ENCODE measurements around the gene FLT4.

The FLT4 gene

GRCh38 chr5:180605554-180606214, 43.7 kb downstream of the FLT4 start:
- no peak overlapping the region for H3K27ac ChIP-seq (ENCODE audit: low read depth, low read length, poor library complexity, severe bottlenecking)
- no peak overlapping the region for H3K9ac ChIP-seq (ENCODE audit: low read length)
- H3K79me2 ChIP-seq (ENCODE audit: insufficient read depth, low read length), result no peaks in the 10 kb centered on the region
- H3K9me2 ChIP-seq (ENCODE audit: low read depth, low read length), result no peaks in the 10 kb centered on the region
- TF ChIP-seq, protein P1, sequence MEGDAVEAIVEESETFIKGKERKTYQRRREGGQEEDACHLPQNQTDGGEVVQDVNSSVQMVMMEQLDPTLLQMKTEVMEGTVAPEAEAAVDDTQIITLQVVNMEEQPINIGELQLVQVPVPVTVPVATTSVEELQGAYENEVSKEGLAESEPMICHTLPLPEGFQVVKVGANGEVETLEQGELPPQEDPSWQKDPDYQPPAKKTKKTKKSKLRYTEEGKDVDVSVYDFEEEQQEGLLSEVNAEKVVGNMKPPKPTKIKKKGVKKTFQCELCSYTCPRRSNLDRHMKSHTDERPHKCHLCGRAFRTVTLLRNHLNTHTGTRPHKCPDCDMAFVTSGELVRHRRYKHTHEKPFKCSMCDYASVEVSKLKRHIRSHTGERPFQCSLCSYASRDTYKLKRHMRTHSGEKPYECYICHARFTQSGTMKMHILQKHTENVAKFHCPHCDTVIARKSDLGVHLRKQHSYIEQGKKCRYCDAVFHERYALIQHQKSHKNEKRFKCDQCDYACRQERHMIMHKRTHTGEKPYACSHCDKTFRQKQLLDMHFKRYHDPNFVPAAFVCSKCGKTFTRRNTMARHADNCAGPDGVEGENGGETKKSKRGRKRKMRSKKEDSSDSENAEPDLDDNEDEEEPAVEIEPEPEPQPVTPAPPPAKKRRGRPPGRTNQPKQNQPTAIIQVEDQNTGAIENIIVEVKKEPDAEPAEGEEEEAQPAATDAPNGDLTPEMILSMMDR (IDR thresholded peaks at IDR 0.05; ENCODE audit: low read length), result peak; percentile 81
- TF ChIP-seq EZH2 (IDR thresholded peaks at IDR 0.05; ENCODE audit: borderline replicate concordance, low read length), result no peak
- no peak overlapping the region for H3K4me3 ChIP-seq (ENCODE audit: low read depth, low read length, poor library complexity, severe bottlenecking)
- no peaks in the 10 kb centered on the region for H3K9me3 ChIP-seq (ENCODE audit: low read length)
- H2AFZ ChIP-seq (ENCODE audit: low read length), result no peak overlapping the region
- no peaks in the 10 kb centered on the region for H3K27me3 ChIP-seq (ENCODE audit: insufficient read depth, low read length)
- H3K36me3 ChIP-seq (ENCODE audit: insufficient read depth, low read length), result no peaks in the 10 kb centered on the region
- no peaks in the 10 kb centered on the region for H3K4me1 ChIP-seq (ENCODE audit: insufficient read depth, low read length, severe bottlenecking)
- no peaks in the 10 kb centered on the region for H3F3A ChIP-seq (ENCODE audit: insufficient read depth, low read length)
- no peaks in the 10 kb centered on the region for H4K20me1 ChIP-seq (ENCODE audit: insufficient read depth, low read length)
- no peak overlapping the region for H3K4me2 ChIP-seq (ENCODE audit: low read length)

DNA sequence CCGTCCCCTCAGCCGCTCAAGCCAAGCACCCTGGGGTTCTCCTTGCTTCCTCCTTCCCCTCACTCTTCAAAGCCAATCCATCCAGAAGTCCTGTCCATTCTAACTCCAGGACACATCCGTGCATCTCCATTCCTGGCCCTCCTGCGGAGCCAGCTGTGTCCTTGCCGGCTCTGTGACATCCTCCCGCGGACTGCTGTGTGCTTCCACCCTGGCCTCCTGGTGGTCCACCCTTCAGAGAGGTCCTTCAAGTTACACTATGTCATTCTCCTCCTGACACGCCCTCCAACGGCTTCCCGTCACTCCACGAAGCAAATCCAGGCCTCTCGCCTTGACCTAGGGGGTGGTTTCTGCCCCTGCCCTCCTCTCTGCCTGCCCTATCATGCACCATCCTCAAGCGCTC, 45.1 kb downstream of the FLT4 start:
- Histone ChIP-seq H3K9me2 (ENCODE audit: low read depth, low read length) (no peaks in the 10 kb centered on the region), H3K9me3 (ENCODE audit: low read length) (no peaks in the 10 kb centered on the region), H2AFZ (ENCODE audit: low read length) (no peak overlapping the region), H4K20me1 (ENCODE audit: insufficient read depth, low read length) (no peaks in the 10 kb centered on the region), H3F3A (ENCODE audit: insufficient read depth, low read length) (no peaks in the 10 kb centered on the region), H3K4me2 (ENCODE audit: low read length) (no peak overlapping the region), H3K4me1 (ENCODE audit: insufficient read depth, low read length, severe bottlenecking) (no peaks in the 10 kb centered on the region), H3K36me3 (ENCODE audit: insufficient read depth, low read length) (no peaks in the 10 kb centered on the region), H3K27me3 (ENCODE audit: insufficient read depth, low read length) (no peaks in the 10 kb centered on the region), H3K79me2 (ENCODE audit: insufficient read depth, low read length) (no peaks in the 10 kb centered on the region), H3K4me3 (ENCODE audit: low read depth, low read length, poor library complexity, severe bottlenecking) (no peak overlapping the region), H3K9ac (ENCODE audit: low read length) (no peak overlapping the region), H3K27ac (ENCODE audit: low read depth, low read length, poor library complexity, severe bottlenecking) (no peak overlapping the region)
- no peak for TF ChIP-seq EZH2 (IDR thresholded peaks at IDR 0.05; ENCODE audit: borderline replicate concordance, low read length)

DNA sequence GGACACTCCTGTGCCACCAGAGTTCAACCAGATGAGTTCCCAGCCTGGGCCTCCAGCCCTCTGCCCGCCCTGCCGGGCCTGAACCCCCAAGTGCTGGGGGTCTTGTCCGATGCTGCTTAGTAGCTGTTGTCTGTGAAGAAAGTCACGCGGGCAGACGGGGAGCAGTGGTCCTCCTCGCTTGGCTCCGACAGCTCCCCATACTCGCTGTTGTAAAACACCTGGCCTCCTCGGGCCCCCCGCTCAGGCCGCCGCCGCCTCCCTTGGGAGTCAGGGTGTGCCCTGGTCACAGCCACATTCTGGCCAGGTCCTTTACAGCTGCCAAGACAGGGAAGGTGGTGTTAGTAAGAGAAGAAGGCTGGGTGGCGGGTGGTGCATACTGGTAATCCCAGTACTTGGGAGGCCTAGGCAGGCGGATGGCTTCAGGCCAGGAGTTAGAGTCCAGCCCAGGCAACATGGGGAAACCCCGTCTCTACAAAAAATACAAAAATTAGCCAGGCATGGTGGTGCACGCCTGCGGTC, 46.3 kb downstream of the FLT4 start:
- Histone ChIP-seq H3K4me3 (ENCODE audit: low read depth, low read length, poor library complexity, severe bottlenecking) (no peak overlapping the region), H3K4me1 (ENCODE audit: insufficient read depth, low read length, severe bottlenecking) (no peaks in the 10 kb centered on the region), H3K9me3 (ENCODE audit: low read length) (no peaks in the 10 kb centered on the region), H2AFZ (ENCODE audit: low read length) (no peak overlapping the region), H3K27ac (ENCODE audit: low read depth, low read length, poor library complexity, severe bottlenecking) (no peak overlapping the region), H4K20me1 (ENCODE audit: insufficient read depth, low read length) (no peaks in the 10 kb centered on the region), H3K9ac (ENCODE audit: low read length) (no peak overlapping the region), H3K79me2 (ENCODE audit: insufficient read depth, low read length) (no peaks in the 10 kb centered on the region), H3K27me3 (ENCODE audit: insufficient read depth, low read length) (no peaks in the 10 kb centered on the region), H3K36me3 (ENCODE audit: insufficient read depth, low read length) (no peaks in the 10 kb centered on the region), H3K9me2 (ENCODE audit: low read depth, low read length) (no peaks in the 10 kb centered on the region), H3K4me2 (ENCODE audit: low read length) (no peak overlapping the region), H3F3A (ENCODE audit: insufficient read depth, low read length) (no peaks in the 10 kb centered on the region)
- no peak for TF ChIP-seq EZH2 (IDR thresholded peaks at IDR 0.05; ENCODE audit: borderline replicate concordance, low read length)
- TF ChIP-seq, protein P1 (IDR thresholded peaks at IDR 0.05; ENCODE audit: low read length), result no peak
